Uterus (tissue), 2 donors: ENCODE results near the gene HIC1.

Experiments
- CTCF ChIP-seq, 4 experiments: fragments of 200-600 bp in 2 of 4; fragments of 450-650 bp in 2 of 4; sonication (generic) in 2 of 4; IDR thresholded peaks; one replicate each; pipeline ENCODE4 v1.5.1; 2016 to 2019; ENCODE audit warnings: antibody characterized with exemption in 4 of 4, mild to moderate bottlenecking in 2 of 4, moderate library complexity in 1 of 4
- POLR2A ChIP-seq, 2 donors: fragments of 450-650 bp; IDR thresholded peaks; one replicate each; pipeline ENCODE4 v1.6.1; 2016; ENCODE audit warnings: antibody characterized with exemption in 2 of 2, mild to moderate bottlenecking in 1 of 2, moderate library complexity in 1 of 2

GRCh38 chr17:2062571-2063183 lies 7.8 kb downstream of the HIC1 start:
- TF ChIP-seq POLR2A (IDR thresholded peaks at IDR 0.05) (no peak), CTCF (IDR thresholded peaks at IDR 0.05) (no peak)
